KBM-7 (cell line): Measurements from ENCODE around the gene HPS3.
"Not testable (repeated sequence)": the region's sequence is repeated elsewhere in the genome, so short reads cannot be mapped to it uniquely, and the experiment has no call there.

Source experiments
- DNase-seq: peaks from one replicate; pipeline ENCODE4 v3.0.0-alpha.2; 2015
- in situ Hi-C: fragments of 300-500 bp; cut with MboI; formaldehyde crosslinking; loops from 2 replicates; pipeline ENCODE4 v1.14.3; 2020; ENCODE audit warnings: low sequenced_read_pairs, low pct_unique_long_range_greater_than_20kb, mixed read lengths

The HPS3 gene

DNA sequence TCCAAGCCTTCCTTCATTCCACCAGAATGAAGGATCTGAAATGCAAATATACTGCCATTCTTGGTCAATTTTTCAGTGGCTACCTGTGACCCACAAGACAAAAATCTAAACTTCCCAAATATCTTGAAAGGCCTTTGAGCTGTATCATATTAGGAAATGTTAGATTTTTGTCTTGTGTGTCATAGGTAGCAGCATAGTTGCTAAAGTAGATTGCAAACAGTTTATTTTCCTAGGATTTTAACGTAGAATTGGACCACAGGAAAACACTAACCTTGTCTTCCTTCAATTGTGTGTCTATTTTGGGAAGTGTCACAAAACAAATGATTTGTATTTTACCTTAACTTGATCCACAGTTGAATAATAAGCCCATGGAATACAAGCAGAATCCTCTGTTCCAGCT lies 49.8 kb downstream of the HPS3 start:
- in situ Hi-C loops: no loop called here
- DNase-seq: no peak

DNA sequence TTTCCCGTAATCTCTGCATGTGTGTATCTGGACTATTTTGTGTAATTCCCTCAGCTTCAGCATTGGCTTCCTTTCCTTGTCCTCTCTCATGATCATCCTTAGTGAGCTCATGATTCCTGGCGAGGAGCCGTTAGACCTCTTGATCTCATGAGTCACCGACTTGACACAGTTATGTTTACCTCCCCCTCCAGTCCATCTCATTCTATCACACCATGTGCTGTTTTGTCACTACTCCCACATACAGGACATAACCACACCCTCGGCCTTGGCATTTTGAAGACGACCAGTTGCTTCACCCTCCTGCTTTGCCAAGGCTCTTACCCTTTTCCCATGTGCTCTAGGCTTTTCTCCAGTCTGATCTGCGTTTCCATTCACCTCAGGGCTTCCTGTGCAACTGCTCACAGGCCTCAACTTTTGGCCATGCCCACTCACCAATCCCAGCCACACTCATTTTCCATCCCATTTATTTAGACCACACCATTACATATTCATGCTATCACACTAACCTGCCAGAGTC lies 50.7 kb downstream of the HPS3 start:
- in situ Hi-C loops: no loop called here
- DNase-seq: peak; percentile 49

GRCh38 chr3:149181182-149181581 lies 51.7 kb downstream of the HPS3 start:
- in situ Hi-C loops: no loop called here

DNA sequence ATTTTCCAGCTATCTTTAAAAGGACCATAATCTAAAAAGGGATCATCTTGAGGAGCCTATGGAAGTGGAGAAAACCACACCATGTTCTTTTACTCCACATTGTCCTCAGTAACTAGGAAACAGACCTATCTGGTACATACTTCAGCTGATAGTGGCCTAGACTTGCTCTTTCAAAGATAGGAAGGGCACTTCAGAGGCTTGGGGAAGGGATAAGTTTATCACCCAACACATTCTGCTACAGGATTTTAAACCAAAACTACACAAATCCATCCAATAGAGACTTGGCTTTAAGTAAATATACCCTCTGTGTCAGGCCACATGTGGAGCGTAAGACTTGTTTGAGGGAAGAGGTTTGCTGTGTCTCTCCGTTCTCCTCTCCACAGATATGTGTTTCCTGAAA lies 56.8 kb downstream of the HPS3 start:
- no peak for DNase-seq
- in situ Hi-C loops: no loop called here

More at GRCh38 chr3:149181182-149181581, 51.7 kb downstream of the HPS3 start:
- DNase-seq: no peak

GRCh38 chr3:149186721-149187120 lies 57.3 kb downstream of the HPS3 start:
- in situ Hi-C loops: no loop called here
- no peak for DNase-seq

DNA sequence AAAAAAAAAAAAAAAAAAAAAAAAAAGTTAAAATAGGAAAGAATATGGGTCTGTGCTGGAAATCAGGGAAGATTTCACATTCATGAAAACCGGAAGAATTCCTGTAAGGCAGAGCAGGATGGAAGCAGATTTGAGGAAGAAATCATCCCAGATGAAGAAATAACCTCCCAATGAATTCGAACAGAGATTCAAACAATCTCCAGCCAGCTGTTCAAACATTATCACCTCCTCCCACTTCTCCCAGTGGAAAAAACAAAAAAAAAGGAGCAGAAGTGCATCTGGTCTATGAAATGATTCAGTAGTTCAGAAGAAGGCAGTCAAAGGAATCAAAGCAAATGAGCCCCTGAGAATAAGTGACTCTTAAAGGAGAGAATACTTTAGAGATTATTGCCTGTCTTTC lies 59.1 kb downstream of the HPS3 start:
- in situ Hi-C loops: no loop called here
- DNase-seq: no peak

GRCh38 chr3:149195221-149195620 lies 65.8 kb downstream of the HPS3 start:
- in situ Hi-C loops: no loop called here
- DNase-seq: no peak

DNA sequence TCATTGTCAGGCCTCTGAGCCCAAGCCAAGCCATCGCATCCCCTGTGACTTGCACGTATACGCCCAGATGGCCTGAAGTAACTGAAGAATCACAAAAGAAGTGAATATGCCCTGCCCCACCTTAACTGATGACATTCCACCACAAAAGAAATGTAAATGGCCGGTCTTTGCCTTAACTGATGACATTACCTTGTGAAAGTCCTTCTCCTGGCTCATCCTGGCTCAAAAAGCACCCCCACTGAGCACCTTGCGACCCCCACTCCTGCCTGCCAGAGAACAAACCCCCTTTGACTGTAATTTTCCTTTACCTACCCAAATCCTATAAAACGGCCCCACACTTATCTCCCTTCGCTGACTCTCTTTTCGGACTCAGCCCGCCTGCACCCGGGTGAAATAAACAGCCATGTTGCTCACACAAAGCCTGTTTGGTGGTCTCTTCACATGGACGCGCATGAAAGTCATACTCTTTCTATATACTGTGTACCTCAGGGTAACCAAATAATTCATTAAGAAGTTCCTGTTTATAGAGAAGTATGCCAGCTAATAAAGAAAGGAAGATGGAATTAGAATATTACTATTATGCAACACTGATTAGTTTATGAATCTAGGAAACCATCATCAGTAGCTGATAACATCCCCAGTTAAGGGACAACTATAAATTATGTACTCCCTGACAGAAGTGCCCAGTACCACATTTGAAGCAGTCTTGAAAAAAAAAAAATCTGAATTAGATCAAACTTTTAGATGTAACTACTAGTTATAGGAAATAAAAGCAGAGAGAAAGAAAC lies 67.6 kb downstream of the HPS3 start:
- in situ Hi-C loops, DNase-seq: not testable (repeated sequence)

DNA sequence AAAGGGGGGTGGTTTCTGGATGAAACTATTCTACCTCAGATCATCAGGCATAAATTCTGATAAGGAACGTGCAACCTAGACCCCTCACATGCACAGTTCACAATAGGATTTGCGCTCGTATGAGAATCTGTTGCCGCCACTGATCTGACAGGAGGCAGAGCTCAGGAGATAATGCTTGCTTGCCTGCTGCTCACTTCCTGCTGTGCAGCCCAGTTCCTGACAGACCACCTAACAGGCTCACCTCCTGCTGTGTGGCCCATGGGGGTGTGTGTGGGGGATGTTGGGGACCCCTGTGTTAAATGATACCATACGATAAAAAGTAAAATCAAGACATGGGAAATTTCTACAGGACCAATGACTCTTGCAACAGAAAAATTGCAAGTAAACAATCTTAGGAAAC lies 68.2 kb downstream of the HPS3 start:
- in situ Hi-C loops: no loop called here
- DNase-seq: no peak

- DNase-seq: no peak
- in situ Hi-C loops: no loop called here
Measured at GRCh38 chr3:149198611-149199010, 69.2 kb downstream of the HPS3 start.

DNA sequence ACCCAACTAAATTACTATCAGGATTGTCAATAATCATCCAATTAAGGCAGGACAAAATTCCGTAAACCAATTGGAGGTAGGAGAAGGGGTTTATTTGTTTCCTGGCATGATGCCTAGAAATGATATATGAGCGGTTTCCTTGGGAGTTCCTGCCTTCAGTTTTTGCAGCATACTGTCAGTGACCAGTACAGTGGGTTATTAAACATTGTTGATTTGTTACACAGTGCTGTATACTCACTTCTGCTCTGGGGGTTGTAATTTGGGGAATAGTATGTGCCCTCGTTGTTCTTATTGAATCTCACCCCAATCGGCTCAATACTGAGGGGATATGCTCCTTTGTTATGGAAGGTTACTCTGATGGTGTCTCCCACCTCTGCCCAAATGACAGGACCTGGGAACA lies 70.0 kb downstream of the HPS3 start:
- in situ Hi-C loops: no loop called here
- DNase-seq: peak; percentile 28

DNA sequence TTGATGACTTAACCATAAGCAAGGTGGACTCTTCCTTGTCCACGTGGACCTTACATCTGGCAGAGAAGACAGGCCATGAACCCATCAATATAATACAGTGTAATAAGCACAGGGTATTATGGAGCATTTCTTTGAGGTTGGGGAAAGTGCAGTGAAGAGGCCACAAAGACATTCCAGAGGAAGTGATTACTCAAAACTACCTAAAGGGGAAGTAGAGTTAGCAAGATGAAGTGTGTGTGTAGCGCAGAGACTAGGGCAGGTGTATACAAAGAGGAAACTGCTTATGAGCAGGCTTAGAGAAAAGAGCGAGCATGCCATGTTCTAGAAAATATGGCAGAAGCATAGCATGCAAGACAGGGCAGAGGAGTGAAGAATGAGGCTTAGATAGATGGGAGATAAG lies 74.3 kb downstream of the HPS3 start:
- in situ Hi-C loops: no loop called here
- peak; percentile 88 for DNase-seq

DNA sequence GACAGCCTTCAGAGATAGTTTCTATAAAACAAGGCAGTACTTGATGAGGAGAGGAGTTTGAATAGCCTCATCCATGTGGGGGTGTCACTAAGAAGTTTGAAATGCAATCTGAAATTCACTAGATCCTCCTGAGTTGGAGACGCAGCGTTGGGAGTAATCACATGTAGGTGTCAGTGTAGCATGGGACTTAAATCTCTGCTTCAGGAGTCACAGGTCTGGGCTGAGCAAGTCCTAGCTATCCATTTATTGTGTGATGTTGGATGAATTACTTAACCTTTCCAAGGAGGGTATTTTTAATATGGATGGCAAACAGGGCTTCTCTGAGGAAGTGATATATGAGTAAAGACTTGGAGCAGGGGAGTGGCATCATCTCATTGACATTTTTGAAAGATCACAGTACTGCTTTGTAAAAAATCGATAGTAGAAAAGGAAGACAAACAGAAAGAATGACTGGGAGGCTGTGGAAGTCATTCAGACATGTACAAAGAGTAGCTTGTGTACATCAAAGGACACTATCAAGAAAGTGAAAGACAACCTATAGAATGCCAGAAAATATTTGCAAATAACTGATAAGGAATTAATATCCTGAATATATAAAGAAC lies 75.1 kb downstream of the HPS3 start:
- in situ Hi-C loops: no loop called here
- no peak for DNase-seq

DNA sequence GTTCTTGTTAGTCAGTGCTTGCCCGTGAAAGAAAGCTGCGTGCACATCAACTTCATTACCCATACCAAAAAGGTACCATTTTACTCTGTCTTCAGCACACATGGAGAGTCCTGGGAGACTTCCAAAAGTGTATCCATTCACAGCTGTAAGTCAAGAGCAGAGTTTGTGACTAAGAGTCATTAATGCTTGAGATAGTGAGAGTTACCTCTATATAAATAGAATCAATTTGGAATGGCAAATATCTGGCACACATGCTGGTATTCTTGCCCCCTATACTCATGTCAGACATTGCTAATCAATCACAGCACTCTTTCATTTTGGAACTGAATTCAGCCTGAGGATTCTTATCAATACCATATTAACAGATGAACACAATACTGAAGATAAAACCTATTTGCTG lies 78.0 kb downstream of the HPS3 start:
- DNase-seq: no peak
- in situ Hi-C loops: no loop called here

GRCh38 chr3:149209431-149209830 lies 80.0 kb downstream of the HPS3 start:
- no peak for DNase-seq
- in situ Hi-C loops: no loop called here

- DNase-seq: no peak
- in situ Hi-C loops: no loop called here
Measured at GRCh38 chr3:149212386-149212785, 82.9 kb downstream of the HPS3 start.

GRCh38 chr3:149214702-149215101 lies 85.3 kb downstream of the HPS3 start:
- in situ Hi-C loops: no loop called here
- DNase-seq: no peak

DNA sequence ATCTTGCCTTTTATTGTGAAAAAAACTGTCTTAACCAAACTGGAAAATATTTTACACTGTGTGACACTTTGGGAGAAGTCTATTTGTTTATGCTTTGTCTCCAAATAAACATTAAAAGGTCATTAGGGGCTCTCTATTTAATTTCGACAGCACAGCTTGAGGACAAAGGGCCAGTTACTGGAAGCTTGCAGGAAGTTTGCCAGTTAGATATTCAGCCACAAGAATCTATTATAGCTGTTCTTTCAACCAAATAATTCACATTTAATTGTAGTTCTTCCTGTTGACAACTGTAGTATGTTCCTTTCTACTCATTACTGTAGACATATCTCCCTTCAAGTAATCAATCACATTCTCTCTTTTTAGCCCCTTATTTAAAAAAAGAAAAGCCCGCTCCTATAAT lies 86.1 kb downstream of the HPS3 start:
- DNase-seq: no peak
- in situ Hi-C loops: no loop called here

DNA sequence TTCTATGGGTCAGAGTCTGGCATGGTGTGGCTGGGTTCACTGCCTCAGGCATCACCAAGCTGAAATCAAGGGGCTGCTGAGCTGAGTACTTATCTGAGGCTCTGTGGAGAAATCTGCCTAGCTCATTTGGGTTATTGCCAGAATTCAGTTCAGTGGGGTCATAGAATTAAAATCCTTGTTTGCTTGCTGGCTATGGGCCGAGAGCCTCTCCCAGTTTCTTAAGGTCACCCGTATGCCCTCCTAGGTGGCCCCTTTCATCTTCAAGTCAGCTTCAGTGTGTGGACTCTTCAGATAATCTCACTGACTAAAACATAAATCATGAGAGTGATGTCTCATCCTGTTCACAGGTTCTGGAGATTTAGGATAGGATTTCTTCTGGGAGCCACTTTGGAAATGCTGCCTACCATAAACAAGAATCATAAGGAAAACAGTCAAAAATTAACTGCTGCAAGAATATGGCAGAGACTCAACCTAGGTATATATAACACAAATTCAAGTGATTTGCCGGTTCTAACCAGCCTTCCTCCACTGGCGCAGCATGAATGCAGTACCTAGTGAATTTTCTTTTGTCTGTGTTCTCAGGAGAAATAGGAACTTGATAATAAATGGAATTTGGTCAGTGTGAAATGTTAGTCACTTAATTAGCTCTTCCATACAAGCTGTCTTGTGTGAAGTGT lies 86.9 kb downstream of the HPS3 start:
- in situ Hi-C loops: no loop called here
- no peak for DNase-seq

GRCh38 chr3:149217347-149217746 lies 87.9 kb downstream of the HPS3 start:
- in situ Hi-C loops: no loop called here
- DNase-seq: no peak
